ENCODE results near the gene CAGE1. TPM values are rescaled to one million over a fixed set of nuclear protein-coding genes. Genes with fewer than 3 reads are reported as not detected.
A peak's percentile ranks its signal among the peaks of the same experiment; 100 is the strongest.
"Not testable (repeated sequence)": the region's sequence is repeated elsewhere in the genome, so short reads cannot be mapped to it uniquely, and the experiment has no call there.

Gene CAGE1
- total and polyA plus RNA-seq, 2 experiments from 2014 or later: 0.09 to 0.66 TPM

DNA sequence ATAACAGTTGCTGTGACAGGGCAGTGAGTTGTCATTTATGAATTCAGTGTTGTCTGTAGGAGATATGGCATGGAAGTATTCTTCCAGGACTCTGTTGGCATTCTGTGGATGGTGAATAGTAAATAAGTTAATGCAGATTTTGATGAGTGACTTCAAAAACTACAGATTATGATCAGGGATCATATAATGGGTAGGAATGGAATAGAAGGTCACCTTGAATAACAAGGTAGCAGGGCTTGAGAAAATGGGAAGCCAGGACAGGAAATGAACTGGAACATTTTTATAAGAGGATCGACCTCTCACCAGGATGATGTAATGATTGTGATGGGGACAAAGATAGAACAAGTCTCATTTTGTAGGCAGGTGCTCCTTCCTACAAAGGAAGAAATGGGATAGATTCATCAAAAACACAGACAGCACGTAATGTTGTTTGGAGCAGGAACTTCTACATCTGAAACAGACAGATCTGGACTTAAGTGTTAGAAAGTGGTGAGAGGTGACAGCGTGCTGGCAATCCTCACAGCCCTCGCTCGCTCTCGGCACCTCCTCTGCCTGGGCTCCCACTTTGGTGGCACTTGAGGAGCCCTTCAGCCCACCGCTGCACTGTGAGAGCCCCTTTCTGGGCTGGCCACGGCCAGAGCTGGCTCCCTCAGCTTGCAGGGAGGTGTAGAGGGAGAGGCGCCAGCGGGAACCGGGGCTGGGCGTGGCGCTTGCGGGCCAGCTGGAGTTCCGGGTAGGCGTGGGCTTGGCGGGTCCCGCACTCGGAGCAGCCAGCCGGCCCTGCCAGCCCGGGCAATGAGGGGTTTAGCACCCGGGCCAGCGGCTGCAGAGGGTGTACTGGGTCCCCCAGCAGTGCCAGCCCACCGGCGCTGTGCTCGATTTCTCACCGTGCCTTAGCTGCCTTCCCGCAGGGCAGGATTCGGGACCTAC is 45.7 kb downstream of the CAGE1 start:
- Histone ChIP-seq H3K27ac (no peak overlapping the region), H3K36me3 (no peaks in the 10 kb centered on the region), H3K4me3 (no peak overlapping the region), H3K4me1 (ENCODE audit: low read depth) (no peaks in the 10 kb centered on the region), H3K27me3 (no peaks in the 10 kb centered on the region), H3K9me3 (ENCODE audit: low read depth) (no peaks in the 10 kb centered on the region)
- TF ChIP-seq, protein P1, sequence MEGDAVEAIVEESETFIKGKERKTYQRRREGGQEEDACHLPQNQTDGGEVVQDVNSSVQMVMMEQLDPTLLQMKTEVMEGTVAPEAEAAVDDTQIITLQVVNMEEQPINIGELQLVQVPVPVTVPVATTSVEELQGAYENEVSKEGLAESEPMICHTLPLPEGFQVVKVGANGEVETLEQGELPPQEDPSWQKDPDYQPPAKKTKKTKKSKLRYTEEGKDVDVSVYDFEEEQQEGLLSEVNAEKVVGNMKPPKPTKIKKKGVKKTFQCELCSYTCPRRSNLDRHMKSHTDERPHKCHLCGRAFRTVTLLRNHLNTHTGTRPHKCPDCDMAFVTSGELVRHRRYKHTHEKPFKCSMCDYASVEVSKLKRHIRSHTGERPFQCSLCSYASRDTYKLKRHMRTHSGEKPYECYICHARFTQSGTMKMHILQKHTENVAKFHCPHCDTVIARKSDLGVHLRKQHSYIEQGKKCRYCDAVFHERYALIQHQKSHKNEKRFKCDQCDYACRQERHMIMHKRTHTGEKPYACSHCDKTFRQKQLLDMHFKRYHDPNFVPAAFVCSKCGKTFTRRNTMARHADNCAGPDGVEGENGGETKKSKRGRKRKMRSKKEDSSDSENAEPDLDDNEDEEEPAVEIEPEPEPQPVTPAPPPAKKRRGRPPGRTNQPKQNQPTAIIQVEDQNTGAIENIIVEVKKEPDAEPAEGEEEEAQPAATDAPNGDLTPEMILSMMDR (IDR thresholded peaks at IDR 0.05; ENCODE audit: low read depth, low read length): no peak
- DNase-seq (ENCODE audit: low read depth in 1 of 2, low spot score in 1 of 2): no peak

DNA sequence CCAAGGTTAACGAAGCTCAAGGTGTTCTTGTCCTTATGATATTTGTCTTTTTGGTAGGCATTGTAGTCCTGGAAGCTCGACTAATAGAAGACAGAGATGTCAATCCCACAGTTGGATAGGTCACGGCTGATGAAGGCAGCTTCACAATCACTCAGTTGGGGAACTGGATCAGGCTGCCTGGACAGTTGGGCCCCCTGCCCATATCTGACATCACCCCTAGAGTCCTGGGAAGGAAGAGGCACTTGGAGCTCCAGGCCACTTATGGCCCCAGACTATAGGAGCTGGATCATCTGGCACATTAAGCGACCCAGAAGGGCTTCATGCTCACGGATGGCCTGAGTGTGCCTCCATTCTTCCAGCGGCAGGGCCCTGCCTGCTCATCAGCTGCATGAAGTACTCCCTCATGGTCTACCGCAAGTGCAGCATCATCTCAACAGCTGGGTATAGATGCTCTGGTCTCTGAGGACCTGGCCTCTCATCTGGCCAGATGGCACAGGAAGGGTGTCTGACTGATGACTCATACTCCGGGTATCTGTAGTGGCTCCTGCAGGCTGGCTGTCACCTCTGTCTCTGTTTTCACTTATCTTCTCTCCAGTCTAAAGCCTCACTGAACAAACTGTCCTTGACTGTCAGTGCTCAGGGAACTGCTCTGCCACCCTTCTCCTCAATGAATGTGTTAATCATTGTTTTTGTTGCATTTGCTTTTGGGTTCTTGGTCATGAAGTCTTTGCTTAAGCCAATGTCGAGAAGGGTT is 47.4 kb downstream of the CAGE1 start:
- Histone ChIP-seq H3K27me3 (no peaks in the 10 kb centered on the region), H3K4me1 (ENCODE audit: low read depth) (no peaks in the 10 kb centered on the region), H3K36me3 (no peaks in the 10 kb centered on the region), H3K27ac (no peak overlapping the region), H3K4me3 (no peak overlapping the region), H3K9me3 (ENCODE audit: low read depth) (no peaks in the 10 kb centered on the region)
- DNase-seq (ENCODE audit: low read depth in 1 of 2, low spot score in 1 of 2): no peak
- TF ChIP-seq, protein P1 (IDR thresholded peaks at IDR 0.05; ENCODE audit: low read depth, low read length): no peak

DNA sequence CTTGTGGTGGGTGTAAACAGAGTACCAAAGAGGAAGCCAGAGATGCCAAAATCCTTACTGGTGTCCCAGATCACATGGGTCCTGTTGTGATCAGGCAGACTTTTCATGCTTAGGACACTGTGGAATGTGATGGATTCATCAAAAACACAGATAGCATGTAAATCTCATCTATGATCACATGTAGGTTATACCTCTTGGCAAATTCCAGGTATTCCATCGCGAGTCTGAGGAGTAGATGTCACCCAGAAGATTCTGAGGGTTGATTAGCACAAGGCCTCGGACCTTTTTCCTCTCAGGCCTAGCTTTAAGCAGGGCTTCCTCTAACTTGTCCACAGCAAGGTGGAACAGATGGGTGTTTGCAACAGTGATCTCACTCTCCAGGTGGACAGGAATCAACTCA is 48.3 kb downstream of the CAGE1 start:
- no peaks in the 10 kb centered on the region for H3K36me3 ChIP-seq
- H3K4me3 ChIP-seq: no peak overlapping the region
- no peaks in the 10 kb centered on the region for H3K9me3 ChIP-seq (ENCODE audit: low read depth)
- H3K4me1 ChIP-seq (ENCODE audit: low read depth): no peaks in the 10 kb centered on the region
- TF ChIP-seq, protein P1 (IDR thresholded peaks at IDR 0.05; ENCODE audit: low read depth, low read length): no peak
- H3K27me3 ChIP-seq: no peaks in the 10 kb centered on the region
- no peak for DNase-seq (ENCODE audit: low read depth in 1 of 2, low spot score in 1 of 2)
- no peak overlapping the region for H3K27ac ChIP-seq

DNA sequence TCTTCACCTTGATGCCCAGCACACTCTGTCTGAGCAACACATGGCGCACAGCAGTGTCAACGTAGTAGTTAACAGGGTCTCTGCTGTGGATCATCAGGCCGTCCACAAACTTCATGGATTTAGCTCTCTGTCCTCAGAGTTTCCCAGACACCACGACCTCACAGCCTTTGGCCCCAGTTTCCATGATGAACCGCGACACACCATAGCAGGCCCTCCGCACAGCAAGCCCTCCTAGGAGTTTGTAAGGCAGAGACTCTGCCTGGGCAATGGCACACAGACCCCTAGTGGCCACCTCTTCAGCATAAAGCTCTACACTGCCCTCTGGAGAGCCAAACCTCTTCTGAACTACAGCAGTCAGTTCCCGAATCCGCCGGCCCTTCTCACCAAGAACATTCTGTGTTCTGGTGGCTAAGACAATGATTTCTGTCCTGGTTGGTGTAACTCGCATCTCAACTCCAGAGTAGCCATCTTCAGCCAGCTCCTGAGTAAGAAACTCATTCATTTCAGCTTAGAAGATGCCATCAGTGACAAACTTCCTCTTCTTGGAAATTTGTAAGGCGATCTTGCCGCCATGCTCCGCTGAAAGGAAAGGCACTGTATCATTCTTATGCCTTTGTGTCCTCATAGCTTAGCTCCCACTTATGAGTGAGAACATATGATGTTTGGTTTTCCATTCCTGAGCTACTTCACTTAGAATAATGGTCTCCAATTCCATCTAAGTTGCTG is 50.4 kb downstream of the CAGE1 start:
- H3K9me3 ChIP-seq (ENCODE audit: low read depth); H3K27me3 ChIP-seq: not testable (repeated sequence)
- DNase-seq (ENCODE audit: low read depth in 1 of 2, low spot score in 1 of 2): peak; percentile 43 to 51

DNA sequence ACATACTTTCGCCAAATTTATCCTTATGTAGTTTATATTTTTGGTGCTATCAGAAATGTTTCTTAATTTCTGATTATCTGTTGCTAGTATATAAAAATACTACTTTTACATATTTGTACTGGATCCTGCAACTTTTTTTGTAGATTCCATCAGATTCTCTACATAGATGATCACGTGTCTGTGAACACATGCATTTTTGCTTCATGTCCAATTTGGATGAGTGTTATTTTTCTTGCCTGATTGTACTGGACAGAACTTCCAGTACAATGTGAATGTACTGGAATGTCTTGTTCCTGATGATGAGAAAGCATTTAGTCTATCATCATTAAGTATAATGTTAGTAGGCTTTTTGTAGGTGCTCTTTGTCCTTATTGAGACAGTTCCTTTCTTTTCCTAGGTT is 51.5 kb downstream of the CAGE1 start:
- TF ChIP-seq, protein P1 (IDR thresholded peaks at IDR 0.05; ENCODE audit: low read depth, low read length): no peak
- Histone ChIP-seq H3K4me3 (no peak overlapping the region), H3K4me1 (ENCODE audit: low read depth) (no peaks in the 10 kb centered on the region), H3K27me3 (no peaks in the 10 kb centered on the region), H3K27ac (no peak overlapping the region), H3K9me3 (ENCODE audit: low read depth) (no peaks in the 10 kb centered on the region), H3K36me3 (no peaks in the 10 kb centered on the region)
- peak in 1 of 2 donors; percentile 25 for DNase-seq (ENCODE audit: low read depth in 1 of 2, low spot score in 1 of 2)

More for the DNA sequence above, 50.4 kb downstream of the CAGE1 start:
- H3K27ac ChIP-seq; H3K4me1 ChIP-seq (ENCODE audit: low read depth); H3K4me3 ChIP-seq; H3K36me3 ChIP-seq: not testable (repeated sequence)
- TF ChIP-seq, protein P1 (IDR thresholded peaks at IDR 0.05; ENCODE audit: low read depth, low read length): peak; percentile 46
